Activated CD4-positive, alpha-beta T cell treated with anti-CD3 and anti-CD28 coated beads, Interleukin-10, Interleukin-2, amounts not matched to agents 100 ng/mL and 50 ng/mL, durations not matched to agents 16 hours and 8 hours (primary cell): ENCODE measurements around the gene NELFCD.
"Not testable (repeated sequence)": the region's sequence is repeated elsewhere in the genome, so short reads cannot be mapped to it uniquely, and the experiment has no call there.

ENCODE experiments used
- DNase-seq: peaks from one replicate; pipeline ENCODE4 v3.0.0-alpha.2; 2020

NELFCD gene

GRCh38 chr20:58975353-58975752 is 5.7 kb upstream of the NELFCD start:
- no peak for DNase-seq

- no peak for DNase-seq
These were observed 4.9 kb upstream of the NELFCD start for GRCh38 chr20:58976061-58976730.

GRCh38 chr20:58978351-58979190 is 2.5 kb upstream of the NELFCD start:
- no peak for DNase-seq

- DNase-seq, result peak; percentile 31
These were observed 740 bp downstream of the NELFCD start for GRCh38 chr20:58981628-58982364.

GRCh38 chr20:58982406-58983114 is 1.5 kb downstream of the NELFCD start:
- DNase-seq, result peak; percentile 61

- not testable (repeated sequence) for DNase-seq
These were observed 2.0 kb downstream of the NELFCD start for GRCh38 chr20:58983115-58983468.

GRCh38 chr20:58984691-58985090 is 3.6 kb downstream of the NELFCD start:
- DNase-seq, result no peak

- DNase-seq, result no peak
These were observed 4.6 kb downstream of the NELFCD start for GRCh38 chr20:58985656-58986055.

GRCh38 chr20:58986286-58986967 is 5.4 kb downstream of the NELFCD start:
- no peak for DNase-seq

- peak; percentile 52 for DNase-seq
These were observed 6.0 kb downstream of the NELFCD start for GRCh38 chr20:58986968-58987517.

- no peak for DNase-seq
These were observed 6.9 kb downstream of the NELFCD start for GRCh38 chr20:58987790-58988564.

GRCh38 chr20:58988565-58988882 is 7.5 kb downstream of the NELFCD start:
- no peak for DNase-seq

- no peak for DNase-seq
These were observed 8.1 kb downstream of the NELFCD start for GRCh38 chr20:58989196-58989595.

- no peak for DNase-seq
These were observed 9.8 kb downstream of the NELFCD start for GRCh38 chr20:58990651-58991445.

GRCh38 chr20:58991715-58992114 is 10.7 kb downstream of the NELFCD start:
- no peak for DNase-seq

GRCh38 chr20:58992911-58993310 is 11.9 kb downstream of the NELFCD start:
- no peak for DNase-seq

- DNase-seq, result no peak
These were observed 12.5 kb downstream of the NELFCD start for GRCh38 chr20:58993332-58994248.

- no peak for DNase-seq
These were observed 13.5 kb downstream of the NELFCD start for GRCh38 chr20:58994390-58995159.
